H1 (cell line): Measurements from ENCODE around the gene PACSIN2. TPM values are rescaled to one million over a fixed set of nuclear protein-coding genes. Genes with fewer than 3 reads are reported as not detected.

Experiments used
- CTCF ChIA-PET: fragments of 300-600 bp; sonication (Branson Sonifier 250); formaldehyde crosslinking; loops from one replicate; lab custom pipeline; 2021; ENCODE audit not compliant: partially characterized antibody; lab: Charles Lee
- POLR2A ChIA-PET: fragments of 300-600 bp; sonication (Branson Sonifier 250); formaldehyde crosslinking; loops from one replicate; lab custom pipeline; 2021; ENCODE audit warnings: inconsistent platforms; ENCODE audit not compliant: partially characterized antibody; lab: Charles Lee
- DNase-seq, 2 experiments: peaks; one replicate each; pipeline versions ENCODE4 v3.0.0 to v3.0.0-alpha.2; 2010 to 2022; ENCODE audit warnings: low spot score in 2 of 2, low read depth in 1 of 2, mixed read lengths in 1 of 2
- FAIRE-seq: peaks from 2 replicates; lab custom pipeline; 2011; peaks lifted over from hg19 to GRCh38; lab: Jason Lieb, UNC
- H2AFZ ChIP-seq: 2 replicates; pipeline ENCODE4 v1.8.1; 2012; ENCODE audit warnings: low read length, inconsistent platforms
- H2AK5ac ChIP-seq: 2 replicates; pipeline ENCODE4 v1.6.1; 2013; ENCODE audit warnings: low read depth, low read length
- H2BK120ac ChIP-seq: replicated peaks from 2 replicates; pipeline ENCODE3; 2013; ENCODE audit warnings: low read depth, low read length, inconsistent platforms
- H2BK12ac ChIP-seq: 2 replicates; pipeline ENCODE4 v1.6.1; 2013; ENCODE audit warnings: low read depth, low read length
- H2BK15ac ChIP-seq: 2 replicates; pipeline ENCODE4 v1.6.1; 2013; ENCODE audit warnings: low read length
- H2BK20ac ChIP-seq: 2 replicates; pipeline ENCODE4 v1.6.1; 2013; ENCODE audit warnings: low read length
- H2BK5ac ChIP-seq: 2 replicates; pipeline ENCODE4 v1.6.1; 2013; ENCODE audit warnings: low read depth, low read length
- H3K14ac ChIP-seq: 2 replicates; pipeline ENCODE4 v1.6.1; 2013; ENCODE audit warnings: inconsistent platforms; ENCODE audit not compliant: insufficient read length
- H3K18ac ChIP-seq: 2 replicates; pipeline ENCODE4 v1.6.1; 2013; ENCODE audit warnings: low read length; ENCODE audit errors: extremely low read depth
- H3K23ac ChIP-seq: 2 replicates; pipeline ENCODE4 v1.6.1; 2013; ENCODE audit warnings: inconsistent platforms; ENCODE audit not compliant: insufficient read length
- H3K23me2 ChIP-seq: 2 replicates; pipeline ENCODE4 v1.6.1; 2013; ENCODE audit warnings: low read depth, low read length
- H3K27ac ChIP-seq: 2 replicates; pipeline ENCODE4 v1.6.1; 2011; ENCODE audit warnings: low read depth, low read length, inconsistent platforms
- H3K27me3 ChIP-seq, 4 experiments: replicated peaks in 1 of 4; 1 replicate in 1 of 4; 2 replicates in 3 of 4; pipeline versions ENCODE4 v1.6.1 to v1.8.1; 2011 to 2013; ENCODE audit warnings: low read length in 3 of 4, mild to moderate bottlenecking in 3 of 4, inconsistent platforms in 2 of 4, mixed read lengths in 2 of 4, moderate library complexity in 1 of 4; ENCODE audit not compliant: control insufficient read depth in 3 of 4, insufficient read depth in 3 of 4; ENCODE audit errors: extremely low read depth in 1 of 4
- H3K36me3 ChIP-seq, 4 experiments: 2 replicates each; pipeline versions ENCODE4 v1.6.1 to v1.8.1; 2011 to 2013; ENCODE audit warnings: mild to moderate bottlenecking in 4 of 4, low read length in 3 of 4, moderate library complexity in 2 of 4, control low read depth in 1 of 4, inconsistent platforms in 1 of 4; ENCODE audit not compliant: insufficient read depth in 4 of 4, control insufficient read depth in 2 of 4
- H3K4ac ChIP-seq: replicated peaks from 2 replicates; pipeline ENCODE3; 2013; ENCODE audit warnings: low read length, low read depth, mixed read lengths, inconsistent platforms; ENCODE audit not compliant: insufficient read length
- H3K4me1 ChIP-seq, 4 experiments: replicated peaks in 1 of 4; 1 replicate in 1 of 4; 2 replicates in 3 of 4; pipeline versions ENCODE4 v1.6.1 to v1.8.1; 2011 to 2013; ENCODE audit warnings: low read length in 3 of 4, inconsistent platforms in 2 of 4, mixed read lengths in 1 of 4; ENCODE audit not compliant: insufficient read depth in 4 of 4, control insufficient read depth in 3 of 4
- H3K4me2 ChIP-seq, 2 experiments: 2 replicates each; pipeline versions ENCODE4 v1.6.1 to v1.8.1; 2011 to 2013; ENCODE audit warnings: low read depth in 2 of 2, low read length in 2 of 2, control low read depth in 1 of 2, inconsistent platforms in 1 of 2, mild to moderate bottlenecking in 1 of 2; ENCODE audit not compliant: insufficient read depth in 1 of 2
- H3K4me3 ChIP-seq, 4 experiments: fragments of 200-600, 300-600 bp in 1 of 4; sonication (generic), shearing (Covaris generic), sonication (Bioruptor Twin) in 1 of 4; 2 replicates each; pipeline versions ENCODE4 v1.5.1 to v1.8.1; 2011 to 2016; ENCODE audit warnings: low read length in 4 of 4, low read depth in 3 of 4, control low read depth in 2 of 4, inconsistent platforms in 2 of 4, mild to moderate bottlenecking in 2 of 4, mixed read lengths in 1 of 4, moderate library complexity in 1 of 4; ENCODE audit not compliant: insufficient read depth in 2 of 4; ENCODE audit errors: extremely low read depth in 1 of 4
- H3K56ac ChIP-seq: replicated peaks from 2 replicates; pipeline ENCODE3; 2013; ENCODE audit warnings: low read depth, mild to moderate bottlenecking, mixed read lengths, low read length, inconsistent platforms; ENCODE audit not compliant: insufficient read length
- H3K79me1 ChIP-seq: 2 replicates; pipeline ENCODE4 v1.6.1; 2013; ENCODE audit warnings: low read depth, low read length, control low read depth
- H3K79me2 ChIP-seq, 2 experiments: 2 replicates each; pipeline versions ENCODE4 v1.6.1 to v1.8.1; 2012 to 2013; ENCODE audit warnings: low read length in 2 of 2, mild to moderate bottlenecking in 2 of 2, inconsistent platforms in 1 of 2; ENCODE audit not compliant: insufficient read depth in 2 of 2, control insufficient read depth in 1 of 2
- H3K9ac ChIP-seq, 4 experiments: replicated peaks in 1 of 4; 1 replicate in 1 of 4; 2 replicates in 3 of 4; pipeline versions ENCODE4 v1.6.1 to v1.8.1; 2011 to 2013; ENCODE audit warnings: low read depth in 3 of 4, low read length in 3 of 4, control low read depth in 2 of 4, mild to moderate bottlenecking in 2 of 4, moderate library complexity in 2 of 4, inconsistent platforms in 1 of 4; ENCODE audit errors: extremely low read depth in 1 of 4
- H3K9me3 ChIP-seq, 2 experiments: 2 replicates each; pipeline versions ENCODE4 v1.6.1 to v1.8.1; 2012 to 2013; ENCODE audit warnings: mild to moderate bottlenecking in 2 of 2, moderate library complexity in 2 of 2, control low read depth in 1 of 2, inconsistent platforms in 1 of 2, low read depth in 1 of 2, low read length in 1 of 2, mixed read lengths in 1 of 2; ENCODE audit not compliant: insufficient read depth in 2 of 2
- H4K20me1 ChIP-seq, 2 experiments: replicated peaks in 1 of 2; 2 replicates each; pipeline versions ENCODE3 to v1.8.1; 2011 to 2013; ENCODE audit warnings: inconsistent platforms in 2 of 2, low read length in 2 of 2, mild to moderate bottlenecking in 1 of 2; ENCODE audit not compliant: insufficient read depth in 2 of 2, control insufficient read depth in 1 of 2
- H4K5ac ChIP-seq: 2 replicates; pipeline ENCODE4 v1.6.1; 2013; ENCODE audit warnings: low read length, low read depth, mixed read lengths, inconsistent platforms; ENCODE audit not compliant: insufficient read length
- H4K8ac ChIP-seq: 2 replicates; pipeline ENCODE4 v1.8.0; 2013; ENCODE audit warnings: mild to moderate bottlenecking, moderate library complexity, low read length, inconsistent platforms; ENCODE audit not compliant: insufficient read depth; ENCODE audit errors: extremely low read depth
- H4K91ac ChIP-seq: replicated peaks from 2 replicates; pipeline ENCODE3; 2013; ENCODE audit warnings: low read length, mixed read lengths, inconsistent platforms; ENCODE audit not compliant: insufficient read length
- CHD1 ChIP-seq: IDR thresholded peaks from 2 replicates; pipeline ENCODE4 v1.6.1; 2012; ENCODE audit warnings: low read depth, low read length, improper control_type of control experiment
- GABPA ChIP-seq: IDR thresholded peaks from 2 replicates; pipeline ENCODE4 v1.6.1; 2011; ENCODE audit warnings: mild to moderate bottlenecking, low read length, moderate library complexity, borderline replicate concordance; ENCODE audit not compliant: insufficient read depth
- JUND ChIP-seq: IDR thresholded peaks from 2 replicates; pipeline ENCODE4 v1.6.1; 2011; ENCODE audit warnings: mild to moderate bottlenecking, improper control_type of control experiment, low read length
- POLR2AphosphoS5 ChIP-seq: IDR thresholded peaks from 2 replicates; pipeline ENCODE4 v1.6.1; 2011; ENCODE audit warnings: low read depth, low read length
- WGBS, 2 experiments: shearing (Covaris generic) in 1 of 2; methylation state at CpG; one replicate each; pipeline versions ENCODE4 v1.1.6 to v1.1.7; 2013 to 2015; ENCODE audit warnings: low lambda C conversion rate in 2 of 2, mixed read lengths in 2 of 2, inconsistent platforms in 1 of 2, low coverage in 1 of 2, missing lambda C conversion rate in 1 of 2; ENCODE audit not compliant: insufficient replicate concordance in 2 of 2, insufficient coverage in 1 of 2, insufficient read length in 1 of 2; ENCODE audit errors: extremely low coverage in 1 of 2, missing lambda C conversion rate in 1 of 2; 5-methylcytosine and 5-hydroxymethylcytosine counted together
- polyA plus RNA-seq, 7 experiments: library from polyadenylated mRNA; depleted of rRNA in 3 of 7; stranded (reverse) in 5 of 7; unstranded in 2 of 7; fragments of >200 nt in 5 of 7; fragments of 200-250 nt in 2 of 7; gene quantifications; 1 replicate in 5 of 7; 2 replicates in 1 of 7; 4 replicates in 1 of 7; pipeline versions ENCODE4 v1.2.1 to v1.2.3, GENCODE V29; 2011 to 2013; ENCODE audit warnings: missing spikeins in 2 of 7, mixed read lengths in 2 of 7
- total RNA-seq: library from RNA; stranded (reverse); fragmentation: NEBNext Ultra II Directional; extraction: Animal tissue kit (Norgen Biotek cat#: 25700); gene quantifications from 2 replicates; pipeline ENCODE4 v1.2.1, GENCODE V29; 2021

Gene PACSIN2
- total and polyA plus RNA-seq, 2 of the 8 experiments (the other 6 are each of a cell fraction or from before 2014, with no cell fraction given), result 44.8 to 64.2 TPM

DNA sequence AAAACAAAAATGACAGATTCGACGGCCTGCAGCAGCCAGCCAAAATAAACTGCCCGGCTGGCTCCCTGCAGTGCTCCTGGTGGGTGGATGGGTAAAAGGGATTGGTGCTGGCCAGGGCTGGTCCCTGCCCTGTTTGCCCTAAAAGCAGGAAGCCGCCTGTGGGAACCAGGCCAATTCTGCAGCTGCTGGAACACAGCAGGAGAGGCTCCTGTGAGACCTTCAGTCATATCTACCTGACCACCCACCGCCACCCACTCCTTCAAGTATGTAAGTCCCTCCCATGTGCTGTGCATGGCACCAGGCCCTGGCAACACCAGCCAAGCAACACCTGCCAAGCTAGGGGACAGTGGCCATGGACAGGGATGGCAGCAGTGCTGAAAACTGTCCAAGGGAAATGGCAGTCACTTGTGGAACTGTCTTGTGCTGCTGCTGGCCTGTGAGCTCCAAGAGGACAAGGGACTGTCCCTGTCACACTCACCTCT is 109.2 kb downstream of the PACSIN2 start:
- no peak overlapping the region for H2BK20ac ChIP-seq
- POLR2A ChIA-PET, result interaction anchor here (0.7 to 1.6 kb wide), 2 partner anchors 10 to 111 kb away, joined by 3 read pairs; no protein-coding TSS in a partner anchor
- no peak overlapping the region for H4K91ac ChIP-seq
- FAIRE-seq, result no peak
- H3K79me1 ChIP-seq, result peaks cover 24% of the 10 kb centered on the region
- H3K9me3 ChIP-seq, result no peaks in the 10 kb centered on the region
- no peak overlapping the region for H2AFZ ChIP-seq
- no peak overlapping the region for H2BK120ac ChIP-seq
- H3K23ac ChIP-seq, result no peak overlapping the region
- WGBS, 2 experiments, result 82% methylated on average over 5 of the region's 5 CpGs; no CpG with 5 or more reads in 1 of the 2 experiments
- H3K36me3 ChIP-seq, result peaks cover 0 to 7% (median 0%) of the 10 kb centered on the region in 4 experiments; a peak in 2 of 8 replicates
- H3K79me2 ChIP-seq, result peaks cover 0 to 21% of the 10 kb centered on the region in 2 experiments; a peak in 1 of 4 replicates
- H3K27ac ChIP-seq, result no peak overlapping the region
- H4K8ac ChIP-seq, result no peak overlapping the region
- no peak overlapping the region for H2BK12ac ChIP-seq
- no peak overlapping the region for H3K4me2 ChIP-seq
- no peak overlapping the region for H3K56ac ChIP-seq
- peaks cover 6 to 21% of the 10 kb centered on the region in 2 experiments for H4K20me1 ChIP-seq
- no peak overlapping the region for H3K4ac ChIP-seq
- CTCF ChIA-PET, result interaction anchor here (1.2 to 6.5 kb wide), 4 partner anchors 12 to 157 kb away, joined by 3 to 38 read pairs (median 19); no protein-coding TSS in a partner anchor
- 0 out of 2 replicates have a peak overlapping the region, but pooled peaks have one; percentile 81 for H2BK5ac ChIP-seq
- no peak overlapping the region for H3K4me3 ChIP-seq
- H4K5ac ChIP-seq, result no peak overlapping the region
- H3K18ac ChIP-seq, result peak overlapping the region; percentile 60; the same call in 1 of the 2 replicates
- no peaks in the 10 kb centered on the region for H3K27me3 ChIP-seq
- no peak for TF ChIP-seq GABPA
- TF ChIP-seq POLR2AphosphoS5, result no peak
- TF ChIP-seq CHD1, result no peak
- no peak for TF ChIP-seq JUND
- TF ChIP-seq, all 59 proteins: peak for 0
- Histone ChIP-seq H2BK15ac (no peak overlapping the region), H3K4me1 (peaks cover 0 to 13% (median 6%) of the 10 kb centered on the region in 4 experiments; a peak in 5 of 7 replicates), H3K9ac (no peak overlapping the region), H3K23me2 (no peaks in the 10 kb centered on the region), H3K14ac (no peak overlapping the region), H2AK5ac (no peak overlapping the region)
- DNase-seq, result no peak
